HepG2 (cell line): ENCODE results near the gene KISS1R. TPM values are rescaled to one million over a fixed set of nuclear protein-coding genes. Genes with fewer than 3 reads are reported as not detected.

Source experiments
- ETV5 ChIP-seq: IDR thresholded peaks from 2 replicates; pipeline ENCODE4 v1.6.1; 2018; ENCODE audit warnings: missing biosample characterization, missing genetic modification reagents, inconsistent platforms, borderline replicate concordance
- GFI1 ChIP-seq: sonication (generic); formaldehyde crosslinking; IDR thresholded peaks from 2 replicates; pipeline ENCODE4 v1.5.0; 2020; ENCODE audit warnings: missing genetic modification reagents, mild to moderate bottlenecking, borderline replicate concordance
- GPN1 ChIP-seq: sonication (generic); formaldehyde crosslinking; IDR thresholded peaks from 2 replicates; pipeline ENCODE4 v1.5.1; 2020; ENCODE audit warnings: missing genetic modification reagents, borderline replicate concordance
- HDAC1 ChIP-seq: sonication (generic); formaldehyde crosslinking; IDR thresholded peaks from 2 replicates; pipeline ENCODE4 v1.5.1; 2020; ENCODE audit warnings: mild to moderate bottlenecking, missing genetic modification reagents
- JUND ChIP-seq: sonication (generic); formaldehyde crosslinking; IDR thresholded peaks from 2 replicates; pipeline ENCODE4 v1.8.0; 2022; ENCODE audit warnings: mild to moderate bottlenecking, missing genetic modification reagents
- KLF9 ChIP-seq: IDR thresholded peaks from 2 replicates; pipeline ENCODE4 v1.6.1; 2016; ENCODE audit warnings: low read depth
- NFE2 ChIP-seq: sonication (generic); formaldehyde crosslinking; IDR thresholded peaks from 2 replicates; pipeline ENCODE4 v1.4.0; 2020; ENCODE audit warnings: missing genetic modification reagents
- PITX1 ChIP-seq: sonication (generic); formaldehyde crosslinking; IDR thresholded peaks from 2 replicates; pipeline ENCODE4 v1.5.1; 2020; ENCODE audit warnings: mild to moderate bottlenecking, missing genetic modification reagents
- PPARG ChIP-seq: conservative IDR thresholded peaks from 2 replicates; pipeline ENCODE4 v1.6.1; 2016; ENCODE audit warnings: missing biosample characterization, missing genetic modification reagents
- PRMT3 ChIP-seq: sonication (generic); formaldehyde crosslinking; IDR thresholded peaks from 2 replicates; pipeline ENCODE4 v1.8.1; 2022; ENCODE audit warnings: low read depth, mild to moderate bottlenecking, moderate library complexity, missing genetic modification reagents, borderline replicate concordance
- PRPF4 ChIP-seq: fragments of 200-400 bp; formaldehyde crosslinking; IDR thresholded peaks from 2 replicates; pipeline ENCODE4 v1.6.1; 2016; ENCODE audit warnings: low read length, low read depth; ENCODE audit not compliant: poor library complexity, severe bottlenecking
- SAFB2 ChIP-seq: sonication (generic); formaldehyde crosslinking; IDR thresholded peaks from 2 replicates; pipeline ENCODE4 v1.5.1; 2020; ENCODE audit warnings: missing genetic modification reagents, low read depth, mild to moderate bottlenecking, borderline replicate concordance
- SOX5 ChIP-seq: IDR thresholded peaks from 2 replicates; pipeline ENCODE4 v1.6.1; 2016; ENCODE audit warnings: borderline replicate concordance
- TBX2 ChIP-seq: sonication (generic); formaldehyde crosslinking; IDR thresholded peaks from 2 replicates; pipeline ENCODE4 v1.5.0; 2020; ENCODE audit warnings: missing genetic modification reagents, mild to moderate bottlenecking, borderline replicate concordance
- ZKSCAN8 ChIP-seq: IDR thresholded peaks from 2 replicates; pipeline ENCODE4 v1.6.1; 2016; ENCODE audit warnings: borderline replicate concordance, missing genetic modification reagents, missing compliant biosample characterization
- ZNF251 ChIP-seq: sonication (generic); formaldehyde crosslinking; IDR thresholded peaks from 2 replicates; pipeline ENCODE4 v1.9.0; 2021; ENCODE audit warnings: mild to moderate bottlenecking, missing genetic modification reagents
- ZNF34 ChIP-seq: sonication (generic); formaldehyde crosslinking; IDR thresholded peaks from 2 replicates; pipeline ENCODE4 v1.4.0; 2020; ENCODE audit warnings: mild to moderate bottlenecking, missing genetic modification reagents, borderline replicate concordance
- ZNF496 ChIP-seq: sonication (generic); formaldehyde crosslinking; IDR thresholded peaks from 2 replicates; pipeline ENCODE4 v1.8.1; 2023; ENCODE audit warnings: mild to moderate bottlenecking, moderate library complexity, missing genetic modification reagents; ENCODE audit not compliant: insufficient replicate concordance
- ZNF501 ChIP-seq: sonication (generic); formaldehyde crosslinking; IDR thresholded peaks from 2 replicates; pipeline ENCODE4 v1.5.1; 2020; ENCODE audit warnings: mild to moderate bottlenecking, moderate library complexity, missing genetic modification reagents
- ZNF660 ChIP-seq: sonication (generic); formaldehyde crosslinking; IDR thresholded peaks from 2 replicates; pipeline ENCODE4 v1.5.1; 2020; ENCODE audit warnings: mild to moderate bottlenecking, low read depth, missing genetic modification reagents, borderline replicate concordance
- ZNF768 ChIP-seq: sonication (generic); formaldehyde crosslinking; IDR thresholded peaks from 2 replicates; pipeline ENCODE4 v1.4.0; 2020; ENCODE audit warnings: missing genetic modification reagents
- ZZZ3 ChIP-seq: sonication (generic); formaldehyde crosslinking; IDR thresholded peaks from 2 replicates; pipeline ENCODE4 v1.4.0; 2020; ENCODE audit warnings: missing genetic modification reagents, mild to moderate bottlenecking, borderline replicate concordance
- polyA plus RNA-seq, 8 experiments: library from polyadenylated mRNA; depleted of rRNA in 3 of 8; stranded (reverse) in 7 of 8; unstranded in 1 of 8; fragments of >200 nt; fragmentation: Illumina TruSeq in 4 of 8; extraction: Trizol in 4 of 8; gene quantifications; 2 replicates each; pipeline versions ENCODE4 v1.2.1 to v1.2.3, GENCODE V29; 2011 to 2016; ENCODE audit warnings: low read depth in 4 of 8, missing spikeins in 1 of 8, mixed read lengths in 1 of 8; ENCODE audit not compliant: insufficient read depth in 1 of 8
- total RNA-seq, 5 experiments: library from RNA; depleted of rRNA; stranded (reverse); fragments of >200 nt; fragmentation: Illumina TruSeq; extraction: Trizol; gene quantifications; 2 replicates each; pipeline ENCODE4 v1.2.3, GENCODE V29; 2016; ENCODE audit warnings: low read depth in 1 of 5
- TF ChIP-seq, protein P1 (sequence below): sonication (generic); formaldehyde crosslinking; IDR thresholded peaks from 2 replicates; pipeline ENCODE4 v1.8.0; 2022; ENCODE audit warnings: mild to moderate bottlenecking, missing genetic modification reagents, moderate library complexity
- TF ChIP-seq, protein P2 (sequence below): sonication (generic); formaldehyde crosslinking; IDR thresholded peaks from 2 replicates; pipeline ENCODE4 v1.8.1; 2023; ENCODE audit warnings: mild to moderate bottlenecking, inconsistent platforms, moderate library complexity, missing genetic modification reagents, borderline replicate concordance
- TF ChIP-seq, protein P3 (sequence below): sonication (generic); formaldehyde crosslinking; IDR thresholded peaks from 2 replicates; pipeline ENCODE4 v1.4.0; 2020; ENCODE audit warnings: missing genetic modification reagents, borderline replicate concordance

Gene KISS1R
- total and polyA plus RNA-seq, 2 of the 13 experiments (the other 11 are each of a cell fraction or from before 2014, with no cell fraction given) = 1.1 to 10.2 TPM

DNA sequence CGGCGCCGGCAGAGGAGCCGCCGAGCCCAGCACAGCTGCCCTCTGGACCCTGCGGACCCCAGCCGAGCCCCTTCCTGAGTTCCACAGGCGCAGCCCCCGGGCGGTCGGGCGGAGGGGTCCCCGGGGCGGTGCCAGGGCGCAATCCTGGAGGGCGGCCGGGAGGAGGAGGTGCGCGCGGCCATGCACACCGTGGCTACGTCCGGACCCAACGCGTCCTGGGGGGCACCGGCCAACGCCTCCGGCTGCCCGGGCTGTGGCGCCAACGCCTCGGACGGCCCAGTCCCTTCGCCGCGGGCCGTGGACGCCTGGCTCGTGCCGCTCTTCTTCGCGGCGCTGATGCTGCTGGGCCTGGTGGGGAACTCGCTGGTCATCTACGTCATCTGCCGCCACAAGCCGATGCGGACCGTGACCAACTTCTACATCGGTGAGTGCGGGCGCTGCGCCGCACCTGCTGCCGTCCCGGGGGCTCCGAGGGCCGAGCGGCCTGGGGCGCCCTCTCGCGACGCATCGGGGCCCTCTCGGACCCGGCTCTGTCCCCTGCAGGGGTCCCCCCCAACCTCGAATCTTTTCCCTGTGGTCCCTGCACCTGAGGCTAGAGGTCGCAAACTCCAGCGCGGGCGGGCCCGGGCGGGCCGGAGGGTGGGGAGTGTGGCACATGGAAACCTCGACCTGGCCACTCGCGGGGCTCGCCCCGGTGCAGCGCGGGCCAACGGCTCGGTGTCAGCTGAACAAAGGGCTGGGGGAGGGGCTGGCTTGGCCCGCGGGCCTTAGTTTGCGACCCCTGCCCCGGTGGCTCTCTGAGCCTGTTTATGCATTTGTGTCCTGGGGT is at the start of gene KISS1R (continued):
- peak; percentile 42 for TF ChIP-seq ETV5 (CRISPR knock-in tag)
- no peak for TF ChIP-seq JUND (CRISPR knock-in tag)
- TF ChIP-seq ZNF501 = peak; percentile 65
- TF ChIP-seq ZNF251 = no peak
- peak; percentile 63 for TF ChIP-seq GFI1
- no peak for TF ChIP-seq GPN1 (CRISPR knock-in tag)
- peak; percentile 77; the same call in 1 of the 2 replicates for TF ChIP-seq HDAC1 (CRISPR knock-in tag)
- TF ChIP-seq SAFB2 (CRISPR knock-in tag) = peak; percentile 76; the same call in 1 of the 2 replicates
- TF ChIP-seq PITX1 (CRISPR knock-in tag) = peak; percentile 34; the same call in 1 of the 2 replicates
- no peak for TF ChIP-seq ZNF496
- TF ChIP-seq, protein P1, sequence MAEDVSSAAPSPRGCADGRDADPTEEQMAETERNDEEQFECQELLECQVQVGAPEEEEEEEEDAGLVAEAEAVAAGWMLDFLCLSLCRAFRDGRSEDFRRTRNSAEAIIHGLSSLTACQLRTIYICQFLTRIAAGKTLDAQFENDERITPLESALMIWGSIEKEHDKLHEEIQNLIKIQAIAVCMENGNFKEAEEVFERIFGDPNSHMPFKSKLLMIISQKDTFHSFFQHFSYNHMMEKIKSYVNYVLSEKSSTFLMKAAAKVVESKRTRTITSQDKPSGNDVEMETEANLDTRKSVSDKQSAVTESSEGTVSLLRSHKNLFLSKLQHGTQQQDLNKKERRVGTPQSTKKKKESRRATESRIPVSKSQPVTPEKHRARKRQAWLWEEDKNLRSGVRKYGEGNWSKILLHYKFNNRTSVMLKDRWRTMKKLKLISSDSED (CRISPR knock-in tag) = no peak
- no peak for TF ChIP-seq PPARG (CRISPR knock-in tag)
- TF ChIP-seq, protein P2, sequence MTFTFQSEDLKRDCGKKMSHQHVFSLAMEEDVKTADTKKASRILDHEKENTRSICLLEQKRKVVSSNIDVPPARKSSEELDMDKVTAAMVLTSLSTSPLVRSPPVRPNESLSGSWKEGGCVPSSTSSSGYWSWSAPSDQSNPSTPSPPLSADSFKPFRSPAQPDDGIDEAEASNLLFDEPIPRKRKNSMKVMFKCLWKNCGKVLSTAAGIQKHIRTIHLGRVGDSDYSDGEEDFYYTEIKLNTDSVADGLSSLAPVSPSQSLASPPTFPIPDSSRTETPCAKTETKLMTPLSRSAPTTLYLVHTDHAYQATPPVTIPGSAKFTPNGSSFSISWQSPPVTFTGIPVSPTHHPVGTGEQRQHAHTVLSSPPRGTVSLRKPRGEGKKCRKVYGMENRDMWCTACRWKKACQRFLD (CRISPR knock-in tag) = peak; percentile 47; the same call in 1 of the 2 replicates
- TF ChIP-seq TBX2 (CRISPR knock-in tag) = peak; percentile 88
- TF ChIP-seq ZNF768 (CRISPR knock-in tag) = peak; percentile 72; the same call in 1 of the 2 replicates
- TF ChIP-seq, protein P3, sequence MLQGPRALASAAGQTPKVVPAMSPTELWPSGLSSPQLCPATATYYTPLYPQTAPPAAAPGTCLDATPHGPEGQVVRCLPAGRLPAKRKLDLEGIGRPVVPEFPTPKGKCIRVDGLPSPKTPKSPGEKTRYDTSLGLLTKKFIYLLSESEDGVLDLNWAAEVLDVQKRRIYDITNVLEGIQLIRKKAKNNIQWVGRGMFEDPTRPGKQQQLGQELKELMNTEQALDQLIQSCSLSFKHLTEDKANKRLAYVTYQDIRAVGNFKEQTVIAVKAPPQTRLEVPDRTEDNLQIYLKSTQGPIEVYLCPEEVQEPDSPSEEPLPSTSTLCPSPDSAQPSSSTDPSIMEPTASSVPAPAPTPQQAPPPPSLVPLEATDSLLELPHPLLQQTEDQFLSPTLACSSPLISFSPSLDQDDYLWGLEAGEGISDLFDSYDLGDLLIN = peak; percentile 87; the same call in 1 of the 2 replicates
- TF ChIP-seq KLF9 (CRISPR knock-in tag) = 0 out of 2 replicates have a peak, but pooled peaks have one; percentile 45
- no peak for TF ChIP-seq ZNF34
- TF ChIP-seq ZZZ3 (CRISPR knock-in tag) = no peak
- TF ChIP-seq ZKSCAN8 (CRISPR knock-in tag) = 0 out of 2 replicates have a peak, but pooled peaks have one; percentile 35
- 0 out of 2 replicates have a peak, but pooled peaks have one; percentile 11 for TF ChIP-seq SOX5 (CRISPR knock-in tag)
- TF ChIP-seq PRMT3 = no peak
- no peak for TF ChIP-seq PRPF4
- no peak for TF ChIP-seq NFE2 (CRISPR knock-in tag)
- TF ChIP-seq ZNF660 (CRISPR knock-in tag) = no peak
